Neural progenitor cell (in vitro differentiated cells): Measurements from ENCODE around the gene PLEKHA7.

ENCODE experiments used
- CTCF ChIP-seq: fragments of 200-600 bp; sonication (generic); IDR thresholded peaks from 2 replicates; pipeline ENCODE4 v1.5.1; 2017; ENCODE audit warnings: antibody characterized with exemption, mild to moderate bottlenecking
- EZH2phosphoT487 ChIP-seq: fragments of 200-600 bp; sonication (generic); IDR thresholded peaks from 2 replicates; pipeline ENCODE4 v1.6.1; 2017; ENCODE audit warnings: antibody characterized with exemption

- TF ChIP-seq CTCF, result no peak
- TF ChIP-seq EZH2phosphoT487, result no peak
These were observed 199.7 kb downstream of the PLEKHA7 start for GRCh38 chr11:16814410-16815046.
